Glutamatergic neuron (in vitro differentiated cells): ENCODE results near the gene SMCO4. TPM values are rescaled to one million over a fixed set of nuclear protein-coding genes. Genes with fewer than 3 reads are reported as not detected.

Experiments used
- DNase-seq: peaks from one replicate; pipeline ENCODE4 v3.0.0; 2022
- H3K27ac Mint-ChIP-seq: one replicate; pipeline ENCODE4 v1.8.0; 2020; ENCODE audit warnings: mild to moderate bottlenecking, mixed read lengths, inconsistent platforms; ENCODE audit not compliant: unreplicated experiment
- H3K27me3 Mint-ChIP-seq: one replicate; pipeline ENCODE4 v1.8.0; 2020; ENCODE audit warnings: mild to moderate bottlenecking, moderate library complexity, mixed read lengths, inconsistent platforms; ENCODE audit not compliant: unreplicated experiment
- H3K36me3 Mint-ChIP-seq: one replicate; pipeline ENCODE4 v1.8.0; 2020; ENCODE audit warnings: mild to moderate bottlenecking, mixed read lengths, inconsistent platforms; ENCODE audit not compliant: unreplicated experiment
- H3K4me1 Mint-ChIP-seq: one replicate; pipeline ENCODE4 v1.8.0; 2020; ENCODE audit warnings: mild to moderate bottlenecking, low read depth, mixed read lengths, inconsistent platforms; ENCODE audit not compliant: unreplicated experiment
- H3K4me3 Mint-ChIP-seq: one replicate; pipeline ENCODE4 v1.8.0; 2020; ENCODE audit warnings: mild to moderate bottlenecking, mixed read lengths, inconsistent platforms; ENCODE audit not compliant: unreplicated experiment
- H3K9me3 Mint-ChIP-seq: one replicate; pipeline ENCODE4 v1.8.0; 2020; ENCODE audit warnings: mild to moderate bottlenecking, moderate library complexity, mixed read lengths, inconsistent platforms; ENCODE audit not compliant: unreplicated experiment
- total RNA-seq: library from RNA; stranded (reverse); fragmentation: NEBNext Ultra II Directional; extraction: Animal tissue kit (Norgen Biotek cat#: 25700); gene quantifications from one replicate; pipeline ENCODE4 v1.2.1, GENCODE V29; 2021; ENCODE audit not compliant: unreplicated experiment
- TF ChIP-seq, protein P1 (sequence below): fragments of 200-600 bp; sonication (generic); IDR thresholded peaks from one replicate; pipeline ENCODE4 v1.5.0; 2021; ENCODE audit not compliant: partially characterized antibody, unreplicated experiment

SMCO4 gene
- total RNA-seq, 1 donor from 2014 or later: 3.0 TPM

DNA sequence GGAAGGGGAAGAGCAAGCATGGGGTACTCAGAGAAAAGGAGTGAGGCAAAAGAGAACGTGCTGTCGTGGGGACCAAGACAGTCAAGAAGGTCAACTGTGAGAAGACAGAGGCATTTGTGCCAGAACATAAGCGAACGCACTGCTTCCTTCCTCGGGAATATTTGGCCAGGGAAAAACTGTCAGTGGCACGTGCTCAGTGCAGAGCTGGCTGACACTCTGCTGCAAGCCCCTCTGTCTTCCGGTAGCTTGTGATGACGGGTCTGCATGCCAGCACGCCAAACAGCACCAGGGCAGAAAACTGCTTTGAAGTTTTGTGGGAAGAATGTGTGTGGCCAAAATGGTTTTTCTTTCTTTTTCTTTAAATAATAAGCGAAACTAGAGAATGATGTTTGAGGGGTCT lies 60.6 kb downstream of the SMCO4 start:
- no peak overlapping the region for H3K27ac Mint-ChIP-seq
- no peak for DNase-seq
- no peaks in the 10 kb centered on the region for H3K36me3 Mint-ChIP-seq
- no peak overlapping the region for H3K4me3 Mint-ChIP-seq
- peaks cover 2% of the 10 kb centered on the region for H3K9me3 Mint-ChIP-seq
- H3K27me3 Mint-ChIP-seq: peaks cover 4% of the 10 kb centered on the region
- H3K4me1 Mint-ChIP-seq: peaks cover 14% of the 10 kb centered on the region
- TF ChIP-seq, protein P1, sequence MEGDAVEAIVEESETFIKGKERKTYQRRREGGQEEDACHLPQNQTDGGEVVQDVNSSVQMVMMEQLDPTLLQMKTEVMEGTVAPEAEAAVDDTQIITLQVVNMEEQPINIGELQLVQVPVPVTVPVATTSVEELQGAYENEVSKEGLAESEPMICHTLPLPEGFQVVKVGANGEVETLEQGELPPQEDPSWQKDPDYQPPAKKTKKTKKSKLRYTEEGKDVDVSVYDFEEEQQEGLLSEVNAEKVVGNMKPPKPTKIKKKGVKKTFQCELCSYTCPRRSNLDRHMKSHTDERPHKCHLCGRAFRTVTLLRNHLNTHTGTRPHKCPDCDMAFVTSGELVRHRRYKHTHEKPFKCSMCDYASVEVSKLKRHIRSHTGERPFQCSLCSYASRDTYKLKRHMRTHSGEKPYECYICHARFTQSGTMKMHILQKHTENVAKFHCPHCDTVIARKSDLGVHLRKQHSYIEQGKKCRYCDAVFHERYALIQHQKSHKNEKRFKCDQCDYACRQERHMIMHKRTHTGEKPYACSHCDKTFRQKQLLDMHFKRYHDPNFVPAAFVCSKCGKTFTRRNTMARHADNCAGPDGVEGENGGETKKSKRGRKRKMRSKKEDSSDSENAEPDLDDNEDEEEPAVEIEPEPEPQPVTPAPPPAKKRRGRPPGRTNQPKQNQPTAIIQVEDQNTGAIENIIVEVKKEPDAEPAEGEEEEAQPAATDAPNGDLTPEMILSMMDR: no peak

DNA sequence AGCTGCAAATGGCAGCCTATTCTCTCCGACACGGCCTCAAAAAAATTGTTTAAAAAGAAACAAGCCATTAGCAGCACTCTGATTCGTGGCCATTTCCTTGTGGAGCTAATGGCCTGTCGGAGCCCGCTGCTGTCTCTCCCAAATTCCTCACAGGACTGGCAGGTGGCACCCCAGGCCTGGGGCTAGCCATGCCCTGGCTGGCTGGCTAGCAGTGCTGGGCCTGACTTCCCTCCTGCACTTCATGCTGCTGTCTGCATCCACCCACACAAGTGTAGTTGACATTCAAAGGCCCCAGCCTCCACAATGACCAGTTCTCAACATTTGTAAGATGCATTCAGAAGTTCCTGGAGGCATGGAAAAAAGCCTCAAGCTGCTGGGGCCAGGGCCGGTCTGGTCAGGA lies 61.5 kb downstream of the SMCO4 start:
- H3K9me3 Mint-ChIP-seq: peaks cover 2% of the 10 kb centered on the region
- H3K27me3 Mint-ChIP-seq: peaks cover 4% of the 10 kb centered on the region
- no peak overlapping the region for H3K27ac Mint-ChIP-seq
- H3K36me3 Mint-ChIP-seq: no peaks in the 10 kb centered on the region
- no peak for DNase-seq
- H3K4me3 Mint-ChIP-seq: no peak overlapping the region
- peaks cover 19% of the 10 kb centered on the region for H3K4me1 Mint-ChIP-seq
- TF ChIP-seq, protein P1: no peak

DNA sequence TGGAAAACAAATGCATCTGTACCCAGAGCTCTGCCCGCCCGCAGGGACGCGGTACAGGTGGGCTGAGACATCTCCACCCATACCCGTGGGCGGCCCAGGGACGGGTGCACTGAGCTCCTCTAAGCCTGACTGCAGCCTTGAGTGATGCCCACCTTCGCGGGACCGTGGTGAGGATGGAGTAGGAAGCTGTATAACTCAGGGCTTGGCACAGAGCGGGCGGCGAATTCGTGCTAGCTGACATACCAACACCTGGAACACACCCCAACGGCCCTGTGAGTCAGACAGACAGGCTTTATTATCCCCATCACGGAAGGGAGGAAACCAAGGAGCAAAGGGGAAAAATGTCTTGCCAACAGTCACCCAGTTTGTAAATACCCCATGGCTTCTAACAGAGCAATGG lies 61.9 kb downstream of the SMCO4 start:
- Mint-ChIP-seq H3K36me3 (no peaks in the 10 kb centered on the region), H3K27ac (no peak overlapping the region), H3K27me3 (peaks cover 4% of the 10 kb centered on the region), H3K4me1 (peaks cover 19% of the 10 kb centered on the region), H3K9me3 (peaks cover 3% of the 10 kb centered on the region), H3K4me3 (no peak overlapping the region)
- DNase-seq: no peak
- TF ChIP-seq, protein P1: no peak

DNA sequence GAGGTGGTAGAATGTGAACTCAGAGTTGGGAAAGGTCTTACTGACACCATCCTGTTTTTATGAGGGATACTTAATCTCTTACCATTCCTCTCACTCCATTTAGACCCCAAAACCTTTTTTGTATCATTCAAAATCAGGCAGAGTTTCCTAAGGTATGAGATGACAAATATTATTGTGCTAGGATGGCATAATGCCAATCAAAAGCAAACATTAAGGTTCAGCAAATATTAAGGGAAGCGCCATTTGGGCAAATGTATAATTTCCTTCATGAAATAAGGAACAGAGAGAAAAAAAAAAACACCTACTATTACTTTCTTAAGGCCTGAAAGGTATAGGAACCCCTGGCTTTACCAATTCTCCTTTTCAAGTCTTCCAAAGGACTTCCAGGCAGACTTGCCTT lies 62.4 kb downstream of the SMCO4 start:
- TF ChIP-seq, protein P1: no peak
- no peak overlapping the region for H3K4me3 Mint-ChIP-seq
- H3K36me3 Mint-ChIP-seq: no peaks in the 10 kb centered on the region
- H3K9me3 Mint-ChIP-seq: peaks cover 4% of the 10 kb centered on the region
- H3K27ac Mint-ChIP-seq: no peak overlapping the region
- peaks cover 19% of the 10 kb centered on the region for H3K4me1 Mint-ChIP-seq
- peaks cover 5% of the 10 kb centered on the region for H3K27me3 Mint-ChIP-seq
- DNase-seq: no peak

DNA sequence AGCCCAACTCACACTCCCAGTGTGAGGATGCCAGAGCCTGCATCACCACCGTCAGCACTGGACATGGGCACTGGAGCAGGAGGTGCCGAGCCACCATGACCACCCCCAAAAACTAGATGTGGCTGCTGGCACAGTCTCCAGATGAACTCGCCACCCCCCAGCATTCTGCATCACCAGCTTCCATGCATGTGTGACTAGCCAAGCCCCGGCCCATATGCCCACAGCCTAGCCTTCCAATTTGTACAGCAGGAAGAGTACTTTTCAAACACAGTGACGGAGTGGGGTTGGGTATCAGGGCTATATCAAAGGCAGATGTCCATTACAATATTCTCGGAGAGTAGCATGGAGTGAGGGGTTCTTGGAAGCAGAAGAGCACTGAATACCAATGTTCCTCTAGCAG lies 62.9 kb downstream of the SMCO4 start:
- TF ChIP-seq, protein P1: no peak
- Mint-ChIP-seq H3K27ac (no peak overlapping the region), H3K36me3 (no peaks in the 10 kb centered on the region), H3K27me3 (peaks cover 4% of the 10 kb centered on the region), H3K9me3 (peaks cover 4% of the 10 kb centered on the region), H3K4me3 (no peak overlapping the region), H3K4me1 (peaks cover 18% of the 10 kb centered on the region)
- DNase-seq: no peak
